ENCODE data around the gene ZNF75A. TPM values are rescaled to one million over a fixed set of nuclear protein-coding genes. Genes with fewer than 3 reads are reported as not detected.

ZNF75A gene
- total RNA-seq, 1 experiment from 2014 or later, result 21.7 TPM

Other genes with a start within 250 kb of the ZNF75A start
- gene IL32, start 239.9 kb upstream of the ZNF75A start, total RNA-seq (2014; rRNA removed; shearing (Covaris generic)), result 15.8 and 24.1 TPM in 2 replicates
- gene ZSCAN10, start 206.2 kb upstream of the ZNF75A start, total RNA-seq (2014; rRNA removed; shearing (Covaris generic)), result not detected in 2 replicates
- gene ZNF205, start 192.9 kb upstream of the ZNF75A start, total RNA-seq (2014; rRNA removed; shearing (Covaris generic)), result 5.2 and 8.6 TPM in 2 replicates
- gene ZNF213, start 170.5 kb upstream of the ZNF75A start, total RNA-seq (2014; rRNA removed; shearing (Covaris generic)), result 2.0 and 3.9 TPM in 2 replicates
- gene OR1F1, start 117.3 kb upstream of the ZNF75A start, total RNA-seq (2014; rRNA removed; shearing (Covaris generic)), result 0.81 TPM in 1 of 2 replicates, not detected in the other
- gene ZNF200, start 70.3 kb upstream of the ZNF75A start, total RNA-seq (2014; rRNA removed; shearing (Covaris generic)), result 11.5 and 11.8 TPM in 2 replicates
- 1.2 TPM in 1 of 2 replicates, not detected in the other for gene MEFV, start 48.9 kb upstream of the ZNF75A start, total RNA-seq (2014; rRNA removed; shearing (Covaris generic))
- gene ZNF263, start 22.0 kb upstream of the ZNF75A start, total RNA-seq (2014; rRNA removed; shearing (Covaris generic)), result 24.4 and 28.8 TPM in 2 replicates
- 4.9 and 5.4 TPM in 2 replicates for gene TIGD7, start 67 bp upstream of the ZNF75A start, total RNA-seq (2014; rRNA removed; shearing (Covaris generic))
- not detected in 2 replicates for gene OR2C1, start 50.4 kb downstream of the ZNF75A start, total RNA-seq (2014; rRNA removed; shearing (Covaris generic))
- gene ZSCAN32, start 95.5 kb downstream of the ZNF75A start, total RNA-seq (2014; rRNA removed; shearing (Covaris generic)), result 14.6 and 17.6 TPM in 2 replicates
- 9.7 and 11.2 TPM in 2 replicates for gene ZNF174, start 95.7 kb downstream of the ZNF75A start, total RNA-seq (2014; rRNA removed; shearing (Covaris generic))
- gene ZNF597, start 138.0 kb downstream of the ZNF75A start, total RNA-seq (2014; rRNA removed; shearing (Covaris generic)), result 0.90 and 1.1 TPM in 2 replicates
- 2.7 and 8.7 TPM in 2 replicates for gene NAA60, start 138.2 kb downstream of the ZNF75A start, total RNA-seq (2014; rRNA removed; shearing (Covaris generic))
- gene C16orf90, start 190.0 kb downstream of the ZNF75A start, total RNA-seq (2014; rRNA removed; shearing (Covaris generic)), result not detected in 2 replicates
- gene CLUAP1, start 195.5 kb downstream of the ZNF75A start, total RNA-seq (2014; rRNA removed; shearing (Covaris generic)), result 13.4 and 18.3 TPM in 2 replicates